ENCODE measurements around the gene EXOSC5. TPM values are rescaled to one million over a fixed set of nuclear protein-coding genes. Genes with fewer than 3 reads are reported as not detected.

The EXOSC5 gene
- total and polyA plus RNA-seq, 2 of the 13 experiments (the other 11 are each of a cell fraction or from before 2014, with no cell fraction given), result 24.1 to 26.5 TPM

DNA sequence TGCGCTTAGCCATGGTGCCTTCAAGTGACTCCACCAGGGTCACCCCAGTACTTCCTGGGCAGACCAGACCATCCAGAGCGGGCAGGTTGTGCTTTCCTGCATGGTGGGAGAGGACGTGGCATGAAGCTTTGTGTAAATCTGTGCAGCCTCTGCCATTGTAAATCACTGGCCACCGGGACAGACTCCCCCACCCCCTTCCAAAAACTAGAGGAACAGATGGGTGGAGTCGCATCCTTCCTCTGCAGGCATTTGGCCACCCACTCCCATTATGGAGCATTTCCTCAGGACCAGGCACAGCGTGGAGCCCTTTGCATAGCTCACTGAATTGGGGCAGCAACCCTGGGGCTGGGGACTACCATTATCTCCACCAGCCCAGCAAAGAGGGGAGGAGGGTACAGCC is 8.6 kb upstream of the EXOSC5 start:
- Histone ChIP-seq H3K79me2 (ENCODE audit: insufficient read depth, low read length) (no peaks in the 10 kb centered on the region), H3K36me3 (replicated peaks in 1 of 2; ENCODE audit: control insufficient read depth in 1 of 2, insufficient read depth in 2 of 2, low read length in 2 of 2) (no peaks in the 10 kb centered on the region), H3K4me2 (ENCODE audit: low read depth, low read length) (no peak overlapping the region), H3K4me1 (ENCODE audit: insufficient read depth, low read length) (peaks cover 23% of the 10 kb centered on the region), H3K27ac (ENCODE audit: extremely low read length, insufficient read depth, low read length) (no peak overlapping the region), H2AFZ (ENCODE audit: low read length) (no peak overlapping the region), H3K9me3 (ENCODE audit: low read length) (no peaks in the 10 kb centered on the region), H3K27me3 (ENCODE audit: control insufficient read depth in 1 of 2, insufficient read depth in 2 of 2, low read length in 2 of 2) (no peaks in the 10 kb centered on the region), H3K4me3 (replicated peaks in 1 of 3; ENCODE audit: insufficient read depth in 1 of 3, low read depth in 2 of 3, low read length in 3 of 3) (no peak overlapping the region), H4K20me1 (ENCODE audit: insufficient read depth, low read length) (no peaks in the 10 kb centered on the region), H3K9ac (ENCODE audit: insufficient read depth, low read depth, low read length) (no peak overlapping the region)
- CTCF ChIA-PET (ENCODE audit: low intra/inter-chr PET ratio, low total read pairs), result no interaction called here
- POLR2A ChIA-PET, result interaction anchor here (0.9 kb wide), 1 partner anchor 42 kb away, joined by 3 read pairs; the partner anchor contains the start of gene B9D2
- TF ChIP-seq, protein P1, sequence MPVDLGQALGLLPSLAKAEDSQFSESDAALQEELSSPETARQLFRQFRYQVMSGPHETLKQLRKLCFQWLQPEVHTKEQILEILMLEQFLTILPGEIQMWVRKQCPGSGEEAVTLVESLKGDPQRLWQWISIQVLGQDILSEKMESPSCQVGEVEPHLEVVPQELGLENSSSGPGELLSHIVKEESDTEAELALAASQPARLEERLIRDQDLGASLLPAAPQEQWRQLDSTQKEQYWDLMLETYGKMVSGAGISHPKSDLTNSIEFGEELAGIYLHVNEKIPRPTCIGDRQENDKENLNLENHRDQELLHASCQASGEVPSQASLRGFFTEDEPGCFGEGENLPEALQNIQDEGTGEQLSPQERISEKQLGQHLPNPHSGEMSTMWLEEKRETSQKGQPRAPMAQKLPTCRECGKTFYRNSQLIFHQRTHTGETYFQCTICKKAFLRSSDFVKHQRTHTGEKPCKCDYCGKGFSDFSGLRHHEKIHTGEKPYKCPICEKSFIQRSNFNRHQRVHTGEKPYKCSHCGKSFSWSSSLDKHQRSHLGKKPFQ (CRISPR knock-in tag; IDR thresholded peaks at IDR 0.05; ENCODE audit: insufficient replicate concordance), result no peak
- TF ChIP-seq ZNF235 (CRISPR knock-in tag; IDR thresholded peaks at IDR 0.05; ENCODE audit: borderline replicate concordance), result no peak
- TF ChIP-seq TAF1 (CRISPR knock-in tag; IDR thresholded peaks at IDR 0.05), result no peak
- TF ChIP-seq ZNF331 (CRISPR knock-in tag; IDR thresholded peaks at IDR 0.05), result no peak
- TF ChIP-seq, protein P2, sequence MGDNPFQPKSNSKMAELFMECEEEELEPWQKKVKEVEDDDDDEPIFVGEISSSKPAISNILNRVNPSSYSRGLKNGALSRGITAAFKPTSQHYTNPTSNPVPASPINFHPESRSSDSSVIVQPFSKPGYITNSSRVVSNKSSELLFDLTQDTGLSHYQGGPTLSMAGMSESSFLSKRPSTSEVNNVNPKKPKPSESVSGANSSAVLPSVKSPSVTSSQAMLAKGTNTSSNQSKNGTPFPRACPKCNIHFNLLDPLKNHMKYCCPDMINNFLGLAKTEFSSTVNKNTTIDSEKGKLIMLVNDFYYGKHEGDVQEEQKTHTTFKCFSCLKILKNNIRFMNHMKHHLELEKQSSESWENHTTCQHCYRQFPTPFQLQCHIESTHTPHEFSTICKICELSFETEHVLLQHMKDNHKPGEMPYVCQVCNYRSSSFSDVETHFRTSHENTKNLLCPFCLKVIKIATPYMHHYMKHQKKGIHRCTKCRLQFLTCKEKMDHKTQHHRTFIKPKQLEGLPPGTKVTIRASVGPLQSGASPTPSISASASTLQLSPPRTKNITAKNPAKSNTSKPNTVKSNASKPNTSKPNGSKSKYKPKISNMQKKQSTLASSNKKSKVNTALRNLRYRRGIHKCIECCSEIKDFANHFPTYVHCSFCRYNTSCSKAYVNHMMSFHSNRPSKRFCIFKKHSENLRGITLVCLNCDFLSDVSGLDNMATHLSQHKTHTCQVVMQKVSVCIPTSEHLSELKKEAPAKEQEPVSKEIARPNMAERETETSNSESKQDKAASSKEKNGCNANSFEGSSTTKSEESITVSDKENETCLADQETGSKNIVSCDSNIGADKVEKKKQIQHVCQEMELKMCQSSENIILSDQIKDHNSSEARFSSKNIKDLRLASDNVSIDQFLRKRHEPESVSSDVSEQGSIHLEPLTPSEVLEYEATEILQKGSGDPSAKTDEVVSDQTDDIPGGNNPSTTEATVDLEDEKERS (CRISPR knock-in tag; IDR thresholded peaks at IDR 0.05), result no peak
- TF ChIP-seq, protein P3, sequence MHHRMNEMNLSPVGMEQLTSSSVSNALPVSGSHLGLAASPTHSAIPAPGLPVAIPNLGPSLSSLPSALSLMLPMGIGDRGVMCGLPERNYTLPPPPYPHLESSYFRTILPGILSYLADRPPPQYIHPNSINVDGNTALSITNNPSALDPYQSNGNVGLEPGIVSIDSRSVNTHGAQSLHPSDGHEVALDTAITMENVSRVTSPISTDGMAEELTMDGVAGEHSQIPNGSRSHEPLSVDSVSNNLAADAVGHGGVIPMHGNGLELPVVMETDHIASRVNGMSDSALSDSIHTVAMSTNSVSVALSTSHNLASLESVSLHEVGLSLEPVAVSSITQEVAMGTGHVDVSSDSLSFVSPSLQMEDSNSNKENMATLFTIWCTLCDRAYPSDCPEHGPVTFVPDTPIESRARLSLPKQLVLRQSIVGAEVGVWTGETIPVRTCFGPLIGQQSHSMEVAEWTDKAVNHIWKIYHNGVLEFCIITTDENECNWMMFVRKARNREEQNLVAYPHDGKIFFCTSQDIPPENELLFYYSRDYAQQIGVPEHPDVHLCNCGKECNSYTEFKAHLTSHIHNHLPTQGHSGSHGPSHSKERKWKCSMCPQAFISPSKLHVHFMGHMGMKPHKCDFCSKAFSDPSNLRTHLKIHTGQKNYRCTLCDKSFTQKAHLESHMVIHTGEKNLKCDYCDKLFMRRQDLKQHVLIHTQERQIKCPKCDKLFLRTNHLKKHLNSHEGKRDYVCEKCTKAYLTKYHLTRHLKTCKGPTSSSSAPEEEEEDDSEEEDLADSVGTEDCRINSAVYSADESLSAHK (CRISPR knock-in tag; IDR thresholded peaks at IDR 0.05; ENCODE audit: borderline replicate concordance), result no peak
- TF ChIP-seq ZNF747 (CRISPR knock-in tag; IDR thresholded peaks at IDR 0.05; ENCODE audit: borderline replicate concordance), result no peak
- TF ChIP-seq ZNF180 (CRISPR knock-in tag; IDR thresholded peaks at IDR 0.05; ENCODE audit: borderline replicate concordance, low read depth), result no peak
- no peak for TF ChIP-seq ZFP36L2 (CRISPR knock-in tag; IDR thresholded peaks at IDR 0.05)
- TF ChIP-seq ZFAT (CRISPR knock-in tag; conservative IDR thresholded peaks at IDR 0.05), result no peak
- TF ChIP-seq ZNF253 (CRISPR knock-in tag; IDR thresholded peaks at IDR 0.05; ENCODE audit: borderline replicate concordance), result no peak
- no peak for TF ChIP-seq JUND (CRISPR knock-in tag; IDR thresholded peaks at IDR 0.05)
- WGBS (ENCODE audit: low lambda C conversion rate), result 100% methylated on average over 1 of the region's 6 CpGs
- intact Hi-C loops (cut with micrococcal nuclease; ENCODE audit: unreplicated experiment) (no loop called here), in situ Hi-C loops (cut with HindIII; ENCODE audit: extremely low pct_ligation_motif_present, low pct_unique_long_range_greater_than_20kb) (no loop called here)
- DNase-seq (ENCODE audit: low spot score), result no peak
- no peak for FAIRE-seq
- no peak for ATAC-seq
- no TSS peak for BruUV-seq (replicated peaks)
